Left lobe of liver (tissue), 2 donors: ENCODE results near the gene UQCC3. TPM values are rescaled to one million over a fixed set of nuclear protein-coding genes. Genes with fewer than 3 reads are reported as not detected.
"Not testable (repeated sequence)": the region's sequence is repeated elsewhere in the genome, so short reads cannot be mapped to it uniquely, and the experiment has no call there.

Experiments used
- ATAC-seq: fragments of 200-7000 bp; cut with Tn5 transposase; one replicate; pipeline ENCODE4 v1.9.1; 2020; ENCODE audit warnings: mild to moderate bottlenecking, moderate library complexity
- DNase-seq: peaks from one replicate; pipeline ENCODE4 v3.0.0-alpha.2; 2020; ENCODE audit warnings: low spot score
- total RNA-seq: library from RNA; stranded (reverse); gene quantifications from one replicate; pipeline ENCODE4 v1.2.1, GENCODE V29; 2021
- donor health status: DM: no; HTN: no; CAD: no; lungs with moderate emphysema.
- donor health status: DM: no; HTN: yes; CAD: no.

Gene UQCC3
- total RNA-seq, 1 donor from 2014 or later: 4.9 TPM

GRCh38 chr11:62694455-62695167, 23.1 kb downstream of the UQCC3 start:
- ATAC-seq: peak; percentile 97
- peak; percentile 74 for DNase-seq

- no peak for DNase-seq
Measured at GRCh38 chr11:62702246-62702645, 30.8 kb downstream of the UQCC3 start.

GRCh38 chr11:62703921-62704320, 32.4 kb downstream of the UQCC3 start:
- not testable (repeated sequence) for ATAC-seq, DNase-seq

More at GRCh38 chr11:62702246-62702645, 30.8 kb downstream of the UQCC3 start:
- ATAC-seq: no peak

GRCh38 chr11:62705413-62705812, 33.9 kb downstream of the UQCC3 start:
- DNase-seq (no peak), ATAC-seq (no peak)

- peak; percentile 96 for DNase-seq
- ATAC-seq: peak; percentile 84
Measured at GRCh38 chr11:62705880-62706849, 34.7 kb downstream of the UQCC3 start.

GRCh38 chr11:62706850-62707247, 35.4 kb downstream of the UQCC3 start:
- DNase-seq (no peak), ATAC-seq (no peak)

GRCh38 chr11:62707277-62707861, 35.9 kb downstream of the UQCC3 start, which contains the start of the genes BSCL2 and GNG3:
BSCL2 (minus strand) TSS chr11:62707424; CDS start chr11:62707195, 229 bp downstream.
GNG3 (plus strand) TSS chr11:62707676; CDS start chr11:62708296, 620 bp downstream.
- no peak for ATAC-seq
- no peak for DNase-seq

GRCh38 chr11:62708392-62708791, 36.9 kb downstream of the UQCC3 start:
- no peak for ATAC-seq
- DNase-seq: no peak

- ATAC-seq: no peak
- DNase-seq: peak; percentile 55
Measured at GRCh38 chr11:62708793-62709192, 37.3 kb downstream of the UQCC3 start.

- peak; percentile 75 for ATAC-seq
- peak; percentile 97 for DNase-seq
Measured at GRCh38 chr11:62709247-62710000, 38.0 kb downstream of the UQCC3 start.

GRCh38 chr11:62710001-62710345, 38.5 kb downstream of the UQCC3 start:
- ATAC-seq: peak; percentile 7
- DNase-seq: no peak

GRCh38 chr11:62712276-62712812, 40.9 kb downstream of the UQCC3 start:
- DNase-seq (no peak), ATAC-seq (no peak)

- ATAC-seq (no peak), DNase-seq (no peak)
Measured at GRCh38 chr11:62712861-62713260, 41.4 kb downstream of the UQCC3 start.

- peak; percentile 85 for DNase-seq
- ATAC-seq: peak; percentile 69
Measured at GRCh38 chr11:62713343-62713742, 41.9 kb downstream of the UQCC3 start.

GRCh38 chr11:62715150-62716130, 44.0 kb downstream of the UQCC3 start:
- ATAC-seq: no peak
- DNase-seq: no peak

GRCh38 chr11:62716206-62716605, 44.7 kb downstream of the UQCC3 start:
- ATAC-seq (no peak), DNase-seq (no peak)

GRCh38 chr11:62716816-62717215, 45.3 kb downstream of the UQCC3 start:
- ATAC-seq (no peak), DNase-seq (no peak)

GRCh38 chr11:62719302-62719978, 48.0 kb downstream of the UQCC3 start:
- ATAC-seq (no peak), DNase-seq (no peak)
